Endothelial cell of umbilical vein (primary cell): ENCODE measurements around the gene TOP1. TPM values are rescaled to one million over a fixed set of nuclear protein-coding genes. Genes with fewer than 3 reads are reported as not detected.

Source experiments
- BruUV-seq: library from RNA; stranded (reverse); fragments of 400-500 nt; replicated peaks from 2 replicates; lab custom pipeline; 2021; lab: Mats Ljungman, UMichigan
- CTCF ChIA-PET: fragments of 300-600, 350-600 bp; sonication (Branson Sonifier 250); formaldehyde crosslinking; loops from one replicate; lab custom pipeline; 2021; ENCODE audit warnings: antibody characterized with exemption, inconsistent platforms; lab: Charles Lee
- POLR2A ChIA-PET: fragments of 300-600, 350-600 bp; sonication (Branson Sonifier 250); formaldehyde crosslinking; loops from one replicate; lab custom pipeline; 2021; ENCODE audit warnings: antibody characterized with exemption, inconsistent platforms; lab: Charles Lee
- DNase-seq: peaks from one replicate; pipeline ENCODE4 v3.0.0-alpha.2; 2011; ENCODE audit warnings: low read depth, low spot score
- FAIRE-seq: peaks from 2 replicates; lab custom pipeline; 2011; peaks lifted over from hg19 to GRCh38; lab: Jason Lieb, UNC
- H2AFZ ChIP-seq: 2 replicates; pipeline ENCODE4 v1.6.0; 2012; ENCODE audit warnings: low read depth, low read length, control low read depth, inconsistent platforms
- H3K27ac ChIP-seq: 2 replicates; pipeline ENCODE4 v1.5.1; 2011; ENCODE audit warnings: low read depth, mild to moderate bottlenecking, control low read depth, low read length, moderate library complexity; ENCODE audit not compliant: insufficient read depth
- H3K27me3 ChIP-seq, 2 experiments: 2 replicates each; pipeline versions ENCODE4 v1.6.0 to v1.6.1; 2011; ENCODE audit warnings: low read length in 2 of 2, mixed read lengths in 1 of 2; ENCODE audit not compliant: control insufficient read depth in 2 of 2, insufficient read depth in 2 of 2
- H3K36me3 ChIP-seq, 2 experiments: 2 replicates in 1 of 2; 3 replicates in 1 of 2; pipeline ENCODE4 v1.5.1; 2011; ENCODE audit warnings: low read length in 2 of 2, mild to moderate bottlenecking in 1 of 2, moderate library complexity in 1 of 2; ENCODE audit not compliant: control insufficient read depth in 2 of 2, insufficient read depth in 2 of 2; ENCODE audit errors: extremely low read depth in 1 of 2
- H3K4me1 ChIP-seq: 3 replicates; pipeline ENCODE4 v1.5.1; 2011; ENCODE audit warnings: mild to moderate bottlenecking, low read length; ENCODE audit not compliant: control insufficient read depth, insufficient read depth; ENCODE audit errors: extremely low read depth
- H3K4me2 ChIP-seq: 2 replicates; pipeline ENCODE4 v1.6.1; 2011; ENCODE audit warnings: low read length, control low read depth, mixed read lengths; ENCODE audit not compliant: insufficient read depth
- H3K4me3 ChIP-seq, 3 experiments: fragments of 200-600 bp in 1 of 3; sonication (generic), shearing (Covaris generic) in 1 of 3; replicated peaks in 1 of 3; 2 replicates each; pipeline ENCODE4 v1.5.1; 2011 to 2016; ENCODE audit warnings: control low read depth in 3 of 3, low read length in 3 of 3, mild to moderate bottlenecking in 2 of 3, inconsistent platforms in 1 of 3, low read depth in 1 of 3, moderate library complexity in 1 of 3; ENCODE audit not compliant: insufficient read depth in 1 of 3
- H3K79me2 ChIP-seq: 2 replicates; pipeline ENCODE4 v1.6.0; 2012; ENCODE audit warnings: low read length, inconsistent platforms; ENCODE audit not compliant: control insufficient read depth, insufficient read depth
- H3K9ac ChIP-seq: replicated peaks from 2 replicates; pipeline ENCODE3; 2011; ENCODE audit warnings: low read length, control low read depth; ENCODE audit not compliant: insufficient read depth; ENCODE audit errors: extremely low read depth
- H3K9me1 ChIP-seq: replicated peaks from 3 replicates; pipeline ENCODE4 v1.6.0; 2011; ENCODE audit warnings: mild to moderate bottlenecking, low read length; ENCODE audit not compliant: control insufficient read depth, insufficient read depth; ENCODE audit errors: extremely low read depth
- H3K9me3 ChIP-seq: replicated peaks from 2 replicates; pipeline ENCODE4 v1.5.1; 2012; ENCODE audit warnings: low read length, inconsistent platforms; ENCODE audit not compliant: control insufficient read depth, insufficient read depth
- H4K20me1 ChIP-seq: replicated peaks from 2 replicates; pipeline ENCODE3; 2011; ENCODE audit warnings: mild to moderate bottlenecking, low read length; ENCODE audit not compliant: control insufficient read depth, insufficient read depth; ENCODE audit errors: extremely low read depth
- CTCF ChIP-seq, 2 donors: IDR thresholded peaks; 1 replicate in 1 of 2; 2 replicates in 1 of 2; pipeline ENCODE4 v1.5.1; 2011; ENCODE audit warnings: low read length in 2 of 2, mild to moderate bottlenecking in 2 of 2, moderate library complexity in 2 of 2, control low read depth in 1 of 2, inconsistent platforms in 1 of 2, low read depth in 1 of 2; ENCODE audit not compliant: insufficient read depth in 1 of 2; ENCODE audit errors: extremely low read depth in 1 of 2
- EZH2 ChIP-seq: IDR thresholded peaks from 2 replicates; pipeline ENCODE4 v1.6.1; 2012; ENCODE audit warnings: borderline replicate concordance, low read depth, mild to moderate bottlenecking, moderate library complexity, low read length, inconsistent platforms; ENCODE audit not compliant: severe bottlenecking
- FOS ChIP-seq: IDR thresholded peaks from 2 replicates; pipeline ENCODE4 v1.6.1; 2011; ENCODE audit warnings: mild to moderate bottlenecking, low read length, moderate library complexity, borderline replicate concordance; ENCODE audit not compliant: insufficient read depth
- GATA2 ChIP-seq: IDR thresholded peaks from 2 replicates; pipeline ENCODE4 v1.7.0; 2011; ENCODE audit warnings: low read depth, mild to moderate bottlenecking, moderate library complexity, mixed read lengths, low read length; ENCODE audit not compliant: insufficient read length, insufficient read depth
- JUN ChIP-seq: IDR thresholded peaks from 2 replicates; pipeline ENCODE4 v1.6.1; 2011; ENCODE audit warnings: borderline replicate concordance, low read depth; ENCODE audit not compliant: insufficient read length, insufficient read depth
- MAX ChIP-seq: IDR thresholded peaks from 2 replicates; pipeline ENCODE4 v1.6.1; 2011; ENCODE audit not compliant: insufficient read depth, insufficient read length
- MYC ChIP-seq: IDR thresholded peaks from one replicate; pipeline ENCODE4 v1.6.1; 2011; ENCODE audit warnings: mild to moderate bottlenecking, low read depth, low read length
- POLR2A ChIP-seq: IDR thresholded peaks from 2 replicates; pipeline ENCODE4 v1.6.1; 2012; ENCODE audit warnings: low read depth, mild to moderate bottlenecking, control low read depth, low read length
- POLR2AphosphoS5 ChIP-seq: IDR thresholded peaks from 2 replicates; pipeline ENCODE4 v1.6.1; 2012; ENCODE audit warnings: low read depth, mild to moderate bottlenecking, control low read depth, low read length, moderate library complexity; ENCODE audit not compliant: insufficient read depth
- dilution Hi-C: fragments of 300-500 bp; cut with MboI; formaldehyde crosslinking; loops from one replicate; pipeline ENCODE4 v1.15.0; 2019; ENCODE audit warnings: low sequenced_read_pairs; ENCODE audit not compliant: extremely low pct_ligation_motif_present
- intact Hi-C: fragments of 100-400 bp; cut with micrococcal nuclease; formaldehyde crosslinking; loops from one replicate; pipeline ENCODE4 v1.10.0; 2022
- polyA plus RNA-seq, 4 experiments: library from polyadenylated mRNA; depleted of rRNA in 3 of 4; stranded (reverse) in 3 of 4; unstranded in 1 of 4; fragments of >200 nt; gene quantifications; 2 replicates each; pipeline versions ENCODE4 v1.2.1 to v1.2.3, GENCODE V29; 2011 to 2012; ENCODE audit warnings: missing spikeins in 1 of 4
- total RNA-seq: library from RNA; stranded (reverse); gene quantifications from 2 replicates; pipeline ENCODE4 v1.2.3, GENCODE V29; 2021

TOP1 gene
- total and polyA plus RNA-seq, 2 donors (not counting 3 experiments of a cell fraction or from before 2014, with no cell fraction given): 7.0 to 77.4 TPM

GRCh38 chr20:41089555-41089954, 60.9 kb downstream of the TOP1 start:
- intact Hi-C loops (no loop called here), dilution Hi-C loops (no loop called here)
- H3K27me3 ChIP-seq: no peaks in the 10 kb centered on the region
- no peaks in the 10 kb centered on the region for H4K20me1 ChIP-seq
- no peaks in the 10 kb centered on the region for H3K9me1 ChIP-seq
- H3K36me3 ChIP-seq: peaks cover 13 to 14% of the 10 kb centered on the region in 2 experiments
- H3K4me2 ChIP-seq: no peak overlapping the region
- TF ChIP-seq POLR2A: no peak
- TF ChIP-seq GATA2: no peak
- TF ChIP-seq JUN: no peak
- no peak for TF ChIP-seq MAX
- TF ChIP-seq POLR2AphosphoS5: no peak
- no peak for TF ChIP-seq MYC
- no peak for TF ChIP-seq FOS
- no peak for TF ChIP-seq EZH2
- no peak for TF ChIP-seq CTCF (IDR thresholded peaks at IDR 0.05; ENCODE audit: extremely low read depth in 1 of 2, insufficient read depth in 1 of 2, low read depth in 1 of 2, low read length in 2 of 2)
- no peak overlapping the region for H2AFZ ChIP-seq
- ChIA-PET POLR2A (no interaction called here), CTCF (interaction anchor here (2.1 kb wide), 1 partner anchor 99 kb away, joined by 13 read pairs; no protein-coding TSS in a partner anchor)
- H3K79me2 ChIP-seq: peaks cover 2% of the 10 kb centered on the region
- DNase-seq (no peak), FAIRE-seq (no peak)
- no peaks in the 10 kb centered on the region for H3K4me1 ChIP-seq
- no peak overlapping the region for H3K27ac ChIP-seq
- BruUV-seq: no TSS peak
- no peaks in the 10 kb centered on the region for H3K9me3 ChIP-seq
- H3K9ac ChIP-seq: no peak overlapping the region
- H3K4me3 ChIP-seq: no peak overlapping the region
